Activated CD8-positive, alpha-beta T cell treated with anti-CD3 and anti-CD28 coated beads for 36 hours (primary cell): ENCODE measurements around the gene PCNX2. TPM values are rescaled to one million over a fixed set of nuclear protein-coding genes. Genes with fewer than 3 reads are reported as not detected.
A peak's percentile ranks its signal among the peaks of the same experiment; 100 is the strongest.
"Not testable (repeated sequence)": the region's sequence is repeated elsewhere in the genome, so short reads cannot be mapped to it uniquely, and the experiment has no call there.

Source experiments
- ATAC-seq: fragments of 200-7000 bp; cut with Tn5 transposase; one replicate; pipeline ENCODE4 v1.10.0; 2021; ENCODE audit warnings: mild to moderate bottlenecking, moderate library complexity
- CTCF ChIA-PET: fragments of 350-600 bp; sonication (Branson Sonifier 250); formaldehyde crosslinking; loops from one replicate; lab custom pipeline; 2021; ENCODE audit warnings: antibody characterized with exemption; lab: Charles Lee
- POLR2A ChIA-PET: fragments of 350-600 bp; sonication (Branson Sonifier 250); formaldehyde crosslinking; loops from one replicate; lab custom pipeline; 2021; ENCODE audit warnings: antibody characterized with exemption; lab: Charles Lee
- DNase-seq: peaks from one replicate; pipeline ENCODE4 v3.0.0-alpha.2; 2020
- H3K27ac Mint-ChIP-seq: one replicate; pipeline ENCODE4 v1.8.0; 2021; ENCODE audit warnings: mild to moderate bottlenecking, mixed read lengths
- H3K27me3 Mint-ChIP-seq: one replicate; pipeline ENCODE4 v1.8.0; 2021; ENCODE audit warnings: mixed read lengths
- H3K36me3 Mint-ChIP-seq: one replicate; pipeline ENCODE4 v1.8.0; 2021; ENCODE audit warnings: low read depth, mixed read lengths
- H3K4me1 Mint-ChIP-seq: one replicate; pipeline ENCODE4 v1.8.0; 2021; ENCODE audit warnings: low read depth, mixed read lengths
- H3K4me3 Mint-ChIP-seq: one replicate; pipeline ENCODE4 v1.8.0; 2021; ENCODE audit warnings: mild to moderate bottlenecking, moderate library complexity, mixed read lengths
- H3K9me3 Mint-ChIP-seq: one replicate; pipeline ENCODE4 v1.8.0; 2021; ENCODE audit warnings: mixed read lengths
- intact Hi-C: fragments of 100-400 bp; cut with micrococcal nuclease; formaldehyde crosslinking; loops from one replicate; pipeline ENCODE4 v1.10.0; 2022
- total RNA-seq, 2 experiments: library from RNA; stranded (reverse); gene quantifications; one replicate each; pipeline ENCODE4 v1.2.3, GENCODE V29; 2021
- TF ChIP-seq, protein P1 (sequence below): fragments of 200-600 bp; IDR thresholded peaks from one replicate; pipeline ENCODE4 v1.8.0; 2022; ENCODE audit warnings: antibody characterized with exemption, mild to moderate bottlenecking

The PCNX2 gene
- total RNA-seq, 2 experiments from 2014 or later = 14.4 to 14.9 TPM

DNA sequence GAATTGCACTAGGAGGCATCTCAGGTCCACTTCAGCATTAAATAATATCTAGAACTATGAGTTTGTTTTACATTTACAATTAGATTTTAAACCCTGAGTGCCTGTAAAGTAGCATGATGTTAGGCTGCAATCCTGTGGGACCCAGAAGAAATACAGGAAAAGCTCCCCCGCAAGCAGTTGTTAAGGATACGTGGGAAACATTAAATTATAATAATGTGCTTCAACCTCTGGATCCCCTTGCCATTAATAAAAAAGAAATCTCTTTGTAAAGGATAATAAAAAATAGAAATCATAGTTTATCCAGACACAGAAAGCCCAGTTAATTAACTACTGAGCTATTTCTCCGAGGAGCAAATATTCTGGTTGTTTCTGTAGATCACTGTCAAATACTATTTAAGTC is 106.0 kb downstream of the PCNX2 start:
- Mint-ChIP-seq H3K27me3 (no peaks in the 10 kb centered on the region), H3K27ac (no peak overlapping the region), H3K36me3 (peaks cover 30% of the 10 kb centered on the region), H3K4me3 (no peak overlapping the region), H3K9me3 (no peaks in the 10 kb centered on the region), H3K4me1 (no peaks in the 10 kb centered on the region)
- ATAC-seq = no peak
- DNase-seq = no peak
- CTCF ChIA-PET = no interaction called here
- intact Hi-C loops = no loop called here
- TF ChIP-seq, protein P1, sequence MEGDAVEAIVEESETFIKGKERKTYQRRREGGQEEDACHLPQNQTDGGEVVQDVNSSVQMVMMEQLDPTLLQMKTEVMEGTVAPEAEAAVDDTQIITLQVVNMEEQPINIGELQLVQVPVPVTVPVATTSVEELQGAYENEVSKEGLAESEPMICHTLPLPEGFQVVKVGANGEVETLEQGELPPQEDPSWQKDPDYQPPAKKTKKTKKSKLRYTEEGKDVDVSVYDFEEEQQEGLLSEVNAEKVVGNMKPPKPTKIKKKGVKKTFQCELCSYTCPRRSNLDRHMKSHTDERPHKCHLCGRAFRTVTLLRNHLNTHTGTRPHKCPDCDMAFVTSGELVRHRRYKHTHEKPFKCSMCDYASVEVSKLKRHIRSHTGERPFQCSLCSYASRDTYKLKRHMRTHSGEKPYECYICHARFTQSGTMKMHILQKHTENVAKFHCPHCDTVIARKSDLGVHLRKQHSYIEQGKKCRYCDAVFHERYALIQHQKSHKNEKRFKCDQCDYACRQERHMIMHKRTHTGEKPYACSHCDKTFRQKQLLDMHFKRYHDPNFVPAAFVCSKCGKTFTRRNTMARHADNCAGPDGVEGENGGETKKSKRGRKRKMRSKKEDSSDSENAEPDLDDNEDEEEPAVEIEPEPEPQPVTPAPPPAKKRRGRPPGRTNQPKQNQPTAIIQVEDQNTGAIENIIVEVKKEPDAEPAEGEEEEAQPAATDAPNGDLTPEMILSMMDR = no peak
- POLR2A ChIA-PET = no interaction called here

DNA sequence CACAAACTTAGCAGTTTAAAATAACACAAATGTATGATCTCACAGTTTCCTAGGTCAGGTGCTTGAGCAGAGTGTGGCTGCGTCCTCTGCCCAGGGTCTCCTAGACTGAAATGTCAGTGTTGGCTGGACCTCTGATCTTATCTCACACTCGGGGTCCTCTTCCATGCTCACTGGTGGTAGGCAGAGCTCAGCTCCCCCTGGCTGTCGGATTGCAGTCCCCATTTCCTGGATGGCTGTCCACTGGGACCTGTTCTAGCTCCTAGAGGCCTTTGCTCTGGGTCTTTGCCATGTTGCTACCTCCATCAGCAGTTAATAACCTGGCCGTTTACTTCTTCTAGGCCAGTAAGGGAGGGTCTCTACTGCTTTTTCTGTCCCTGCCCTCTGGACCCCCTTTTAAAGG is 107.5 kb downstream of the PCNX2 start:
- ChIA-PET CTCF (no interaction called here), POLR2A (no interaction called here)
- TF ChIP-seq, protein P1 = no peak
- H3K4me1 Mint-ChIP-seq = no peaks in the 10 kb centered on the region
- peaks cover 26% of the 10 kb centered on the region for H3K36me3 Mint-ChIP-seq
- no peak for ATAC-seq
- no peaks in the 10 kb centered on the region for H3K9me3 Mint-ChIP-seq
- H3K27ac Mint-ChIP-seq = no peak overlapping the region
- DNase-seq = no peak
- no peak overlapping the region for H3K4me3 Mint-ChIP-seq
- H3K27me3 Mint-ChIP-seq = no peaks in the 10 kb centered on the region
- intact Hi-C loops = no loop called here

DNA sequence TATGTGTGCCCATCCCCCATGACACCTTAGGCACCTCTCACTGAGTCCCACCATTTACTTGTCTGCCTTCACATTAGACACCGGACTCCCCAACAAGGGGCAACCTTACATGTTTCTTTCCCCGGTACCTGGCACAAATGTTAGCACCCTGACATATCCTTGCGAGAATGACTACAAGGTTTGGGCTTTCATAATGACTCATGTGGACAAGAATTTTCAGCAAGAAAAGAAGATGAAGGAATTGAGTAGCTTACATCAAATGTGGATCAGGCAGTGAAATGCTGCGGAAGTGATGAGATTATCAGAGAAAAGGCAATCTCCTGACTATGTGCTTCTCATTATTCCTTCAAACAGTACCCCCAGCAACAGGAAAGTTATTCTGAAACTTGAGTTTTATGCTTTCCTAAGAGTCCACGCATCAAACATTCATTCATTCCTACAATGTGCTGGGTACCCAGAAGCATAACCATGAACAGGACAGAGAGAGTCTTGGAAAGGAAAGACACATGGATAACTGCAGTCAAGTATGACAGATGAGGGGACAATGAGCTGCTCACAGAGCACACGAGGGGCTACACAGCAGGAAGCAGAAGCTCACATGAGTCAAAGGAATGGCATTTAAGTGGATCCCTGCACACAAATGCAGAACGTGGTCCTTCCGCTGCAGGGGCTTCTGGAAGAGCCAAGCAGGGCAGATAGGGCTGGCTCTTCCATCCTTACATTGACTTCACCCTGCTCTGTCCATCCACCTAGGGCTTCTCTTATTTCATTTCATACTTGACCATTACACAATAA is 112.1 kb downstream of the PCNX2 start:
- DNase-seq (no peak), ATAC-seq (no peak)
- ChIA-PET CTCF (no interaction called here), POLR2A (no interaction called here)
- intact Hi-C loops = no loop called here
- H3K4me3 Mint-ChIP-seq = no peak overlapping the region
- no peaks in the 10 kb centered on the region for H3K27me3 Mint-ChIP-seq
- no peak overlapping the region for H3K27ac Mint-ChIP-seq
- no peaks in the 10 kb centered on the region for H3K4me1 Mint-ChIP-seq
- TF ChIP-seq, protein P1 = no peak
- peaks cover 45% of the 10 kb centered on the region for H3K36me3 Mint-ChIP-seq
- peaks cover 3% of the 10 kb centered on the region for H3K9me3 Mint-ChIP-seq

DNA sequence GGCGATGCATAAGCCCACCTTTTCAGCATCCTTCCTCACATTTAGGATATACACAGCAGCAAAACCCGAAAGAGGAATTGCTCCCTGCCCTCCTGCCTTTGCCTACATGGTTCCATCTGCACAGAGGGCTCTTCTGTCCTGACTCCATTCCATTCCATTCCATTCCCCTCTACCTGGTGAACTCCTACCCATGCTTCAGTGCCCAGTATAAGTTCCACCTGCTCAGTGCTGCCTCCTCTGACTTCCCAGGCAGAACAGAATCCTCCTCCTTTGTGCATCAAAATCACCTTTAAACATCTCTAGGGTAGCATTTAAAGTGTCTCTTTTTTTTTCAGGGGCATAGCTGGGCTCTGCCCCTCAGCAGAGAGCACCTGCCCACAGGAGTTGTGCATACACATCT is 112.9 kb downstream of the PCNX2 start:
- no peak for DNase-seq
- TF ChIP-seq, protein P1 = no peak
- peaks cover 5% of the 10 kb centered on the region for H3K9me3 Mint-ChIP-seq
- no peak overlapping the region for H3K4me3 Mint-ChIP-seq
- no peaks in the 10 kb centered on the region for H3K27me3 Mint-ChIP-seq
- peak overlapping the region; percentile 26 for H3K27ac Mint-ChIP-seq
- ChIA-PET POLR2A (no interaction called here), CTCF (no interaction called here)
- H3K36me3 Mint-ChIP-seq = peaks cover 54% of the 10 kb centered on the region
- ATAC-seq = no peak
- no peaks in the 10 kb centered on the region for H3K4me1 Mint-ChIP-seq
- intact Hi-C loops = no loop called here

DNA sequence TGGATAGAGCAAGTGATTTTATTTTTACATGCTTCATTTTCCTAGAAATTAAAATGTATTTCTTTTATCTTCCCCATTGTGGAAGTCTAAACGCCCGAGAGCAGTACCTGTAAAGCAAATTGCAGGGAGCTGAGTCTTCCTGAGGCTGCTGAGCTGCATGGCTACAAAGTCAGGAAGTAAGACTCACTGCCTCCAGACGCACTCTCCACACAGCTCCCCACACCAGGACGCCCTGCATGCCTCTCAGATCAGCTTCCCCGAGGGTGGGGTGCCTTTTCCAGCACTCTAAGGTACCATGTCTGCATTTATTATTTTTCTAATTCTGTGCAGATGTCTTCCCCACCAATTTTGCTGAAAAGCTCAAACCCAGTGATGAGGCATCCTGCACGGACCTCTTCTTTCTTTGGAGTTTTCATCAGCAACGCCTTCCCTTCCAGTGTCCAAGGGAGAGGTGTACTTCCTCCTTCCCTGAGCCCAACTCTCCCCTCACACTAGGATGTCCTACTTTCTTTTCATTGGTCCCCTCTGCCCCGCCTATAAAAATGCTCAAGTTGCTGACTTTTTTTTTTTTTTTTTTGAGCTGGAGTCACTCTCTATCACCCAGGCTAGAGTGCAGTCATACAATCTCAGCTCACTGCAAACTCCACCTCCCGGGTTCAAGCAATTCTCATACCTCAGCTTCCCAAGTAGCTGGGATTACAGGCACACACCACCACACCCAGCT is 114.7 kb downstream of the PCNX2 start:
- ChIA-PET CTCF (interaction anchor here (1.8 kb wide), 1 partner anchor 8 kb away, joined by 4 read pairs; no protein-coding TSS in a partner anchor), POLR2A (no interaction called here)
- Mint-ChIP-seq H3K36me3 (peaks cover 66% of the 10 kb centered on the region), H3K4me3 (no peak overlapping the region), H3K4me1 (no peaks in the 10 kb centered on the region), H3K27me3 (no peaks in the 10 kb centered on the region), H3K27ac (no peak overlapping the region), H3K9me3 (peaks cover 9% of the 10 kb centered on the region)
- ATAC-seq (no peak), DNase-seq (no peak)
- intact Hi-C loops = no loop called here
- TF ChIP-seq, protein P1 = no peak

DNA sequence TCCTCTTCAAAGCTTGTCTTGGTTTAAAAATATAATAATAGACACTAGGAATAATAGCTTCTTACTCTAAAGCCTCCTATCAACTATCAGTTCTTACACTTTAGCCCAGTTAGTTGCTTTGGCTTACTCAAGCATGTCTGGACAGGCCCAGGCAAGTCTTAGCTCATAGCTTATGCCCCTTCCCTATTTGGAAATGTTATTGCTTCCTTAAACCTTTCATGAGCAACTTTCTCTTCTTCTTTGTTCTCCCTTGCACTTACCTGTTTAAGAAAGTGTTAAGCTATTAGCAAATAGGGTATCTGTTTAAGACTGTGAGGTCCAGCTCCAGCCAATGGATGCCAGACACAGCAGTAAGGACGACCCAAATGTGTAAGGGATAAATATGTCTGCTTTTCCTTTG is 115.9 kb downstream of the PCNX2 start:
- CTCF ChIA-PET, H3K9me3 Mint-ChIP-seq, ATAC-seq, H3K4me1 Mint-ChIP-seq, H3K4me3 Mint-ChIP-seq, DNase-seq, H3K27me3 Mint-ChIP-seq, intact Hi-C loops, POLR2A ChIA-PET: not testable (repeated sequence)
- H3K36me3 Mint-ChIP-seq = peaks cover 74% of the 10 kb centered on the region
- peak overlapping the region; percentile 12 for H3K27ac Mint-ChIP-seq
